Fibroblast of mammary gland (primary cell): Measurements from ENCODE around the gene TMEM86B.

Experiments used
- DNase-seq: peaks from one replicate; pipeline ENCODE4 v3.0.0-alpha.2; 2010; ENCODE audit warnings: low read depth
- H3K4me3 ChIP-seq: 2 replicates; pipeline ENCODE4 v1.5.1; 2011; ENCODE audit warnings: low read depth, mild to moderate bottlenecking, low read length, moderate library complexity; ENCODE audit not compliant: control insufficient read depth
- TF ChIP-seq, protein P1 (sequence below): conservative IDR thresholded peaks from 2 replicates; pipeline ENCODE4 v1.5.1; 2011; ENCODE audit warnings: low read depth, low read length, inconsistent platforms; ENCODE audit not compliant: control insufficient read depth, insufficient read depth

Gene TMEM86B

DNA sequence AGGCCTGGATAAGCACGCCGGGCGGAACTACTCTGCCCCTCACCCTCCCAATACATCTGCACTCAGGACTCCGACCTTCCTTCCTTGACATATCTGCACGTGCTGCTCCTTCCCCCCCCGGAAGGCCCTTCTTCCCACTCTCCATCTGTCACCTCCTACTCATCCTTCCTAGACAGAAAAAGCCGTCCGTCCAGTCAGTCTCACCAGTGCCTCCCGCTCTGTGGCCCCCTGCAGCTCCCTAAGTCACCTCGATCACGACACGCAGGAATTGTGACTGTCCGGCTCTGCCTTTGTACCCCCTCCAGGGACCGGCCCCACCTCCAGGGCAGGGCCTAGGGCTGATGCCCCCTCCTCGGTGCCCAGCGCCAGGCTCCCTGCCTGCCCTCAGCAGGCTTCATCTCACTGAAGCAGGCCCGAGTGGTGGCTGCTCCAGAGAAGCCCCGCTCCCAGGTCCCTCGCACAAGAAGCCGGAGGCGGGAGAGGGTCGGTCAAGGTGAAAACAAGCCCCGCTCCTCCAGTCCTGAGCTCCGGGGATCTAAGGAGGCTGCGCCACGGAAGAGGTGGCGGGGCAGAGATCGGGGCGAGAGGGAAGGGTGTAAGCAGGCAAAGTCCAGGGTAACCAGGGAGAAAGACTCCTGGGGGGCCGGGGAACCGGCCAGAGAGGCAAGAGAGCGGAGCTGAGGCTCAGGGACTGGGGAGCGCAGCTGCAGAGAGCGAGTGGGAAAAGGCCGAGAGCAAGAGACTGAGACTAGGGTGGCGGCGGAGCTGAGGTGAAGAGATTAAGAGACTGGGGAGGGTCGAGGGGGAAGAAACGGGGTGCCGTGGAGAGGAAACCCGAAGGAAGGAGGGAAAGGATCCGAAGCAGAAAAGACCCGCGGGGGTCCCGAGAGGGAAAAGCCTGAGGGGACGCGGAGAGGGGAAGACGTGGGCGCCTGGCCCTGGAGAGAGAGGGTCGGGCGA is 29.2 kb upstream of the TMEM86B start:
- TF ChIP-seq, protein P1, sequence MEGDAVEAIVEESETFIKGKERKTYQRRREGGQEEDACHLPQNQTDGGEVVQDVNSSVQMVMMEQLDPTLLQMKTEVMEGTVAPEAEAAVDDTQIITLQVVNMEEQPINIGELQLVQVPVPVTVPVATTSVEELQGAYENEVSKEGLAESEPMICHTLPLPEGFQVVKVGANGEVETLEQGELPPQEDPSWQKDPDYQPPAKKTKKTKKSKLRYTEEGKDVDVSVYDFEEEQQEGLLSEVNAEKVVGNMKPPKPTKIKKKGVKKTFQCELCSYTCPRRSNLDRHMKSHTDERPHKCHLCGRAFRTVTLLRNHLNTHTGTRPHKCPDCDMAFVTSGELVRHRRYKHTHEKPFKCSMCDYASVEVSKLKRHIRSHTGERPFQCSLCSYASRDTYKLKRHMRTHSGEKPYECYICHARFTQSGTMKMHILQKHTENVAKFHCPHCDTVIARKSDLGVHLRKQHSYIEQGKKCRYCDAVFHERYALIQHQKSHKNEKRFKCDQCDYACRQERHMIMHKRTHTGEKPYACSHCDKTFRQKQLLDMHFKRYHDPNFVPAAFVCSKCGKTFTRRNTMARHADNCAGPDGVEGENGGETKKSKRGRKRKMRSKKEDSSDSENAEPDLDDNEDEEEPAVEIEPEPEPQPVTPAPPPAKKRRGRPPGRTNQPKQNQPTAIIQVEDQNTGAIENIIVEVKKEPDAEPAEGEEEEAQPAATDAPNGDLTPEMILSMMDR = no peak
- peak; percentile 43 for DNase-seq
- peak overlapping the region; percentile 77 for H3K4me3 ChIP-seq

DNA sequence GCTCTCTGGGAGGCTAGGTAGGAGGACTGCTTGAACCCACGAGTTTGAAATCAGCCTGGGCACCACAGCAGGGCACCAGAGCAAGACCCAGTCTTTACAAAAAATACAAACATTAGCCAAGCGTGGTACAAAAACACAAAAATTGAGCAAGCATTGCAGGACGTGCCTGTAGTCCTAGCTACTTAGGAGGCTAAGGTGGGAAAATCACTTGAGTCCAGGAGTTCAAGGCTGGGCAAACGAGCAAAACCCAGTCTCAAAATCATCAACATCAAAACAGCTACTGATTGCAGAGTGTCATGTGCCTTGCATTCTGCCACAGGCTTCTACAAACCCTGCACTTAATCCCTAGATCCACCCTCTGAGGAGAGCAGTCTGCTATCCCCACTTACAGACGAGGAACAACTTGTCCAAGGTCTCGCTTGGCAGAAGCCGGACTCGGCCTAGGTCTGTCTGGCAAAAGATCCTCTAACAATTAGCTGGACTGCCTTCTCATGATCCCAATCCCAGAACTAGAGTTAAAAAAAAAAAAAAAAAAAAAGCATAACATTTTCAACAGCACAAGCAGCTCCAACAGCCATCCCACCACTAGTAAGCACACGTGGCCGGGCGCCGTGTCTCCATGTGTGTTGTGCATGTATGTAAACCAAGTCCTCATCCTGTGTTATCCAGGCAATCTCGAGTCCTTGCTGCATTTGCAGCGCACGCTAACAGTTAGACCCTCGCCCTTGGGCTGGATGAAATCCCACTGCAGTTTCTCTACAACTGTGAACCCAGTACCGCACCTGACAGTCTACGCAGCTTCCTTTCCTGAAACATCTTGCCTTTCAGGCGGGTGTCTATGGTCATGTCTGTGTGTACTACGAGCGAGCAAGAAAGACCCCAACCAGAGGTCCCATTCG is 28.2 kb upstream of the TMEM86B start:
- H3K4me3 ChIP-seq = peak overlapping the region; percentile 77
- DNase-seq = peak; percentile 36
- TF ChIP-seq, protein P1 = no peak

DNA sequence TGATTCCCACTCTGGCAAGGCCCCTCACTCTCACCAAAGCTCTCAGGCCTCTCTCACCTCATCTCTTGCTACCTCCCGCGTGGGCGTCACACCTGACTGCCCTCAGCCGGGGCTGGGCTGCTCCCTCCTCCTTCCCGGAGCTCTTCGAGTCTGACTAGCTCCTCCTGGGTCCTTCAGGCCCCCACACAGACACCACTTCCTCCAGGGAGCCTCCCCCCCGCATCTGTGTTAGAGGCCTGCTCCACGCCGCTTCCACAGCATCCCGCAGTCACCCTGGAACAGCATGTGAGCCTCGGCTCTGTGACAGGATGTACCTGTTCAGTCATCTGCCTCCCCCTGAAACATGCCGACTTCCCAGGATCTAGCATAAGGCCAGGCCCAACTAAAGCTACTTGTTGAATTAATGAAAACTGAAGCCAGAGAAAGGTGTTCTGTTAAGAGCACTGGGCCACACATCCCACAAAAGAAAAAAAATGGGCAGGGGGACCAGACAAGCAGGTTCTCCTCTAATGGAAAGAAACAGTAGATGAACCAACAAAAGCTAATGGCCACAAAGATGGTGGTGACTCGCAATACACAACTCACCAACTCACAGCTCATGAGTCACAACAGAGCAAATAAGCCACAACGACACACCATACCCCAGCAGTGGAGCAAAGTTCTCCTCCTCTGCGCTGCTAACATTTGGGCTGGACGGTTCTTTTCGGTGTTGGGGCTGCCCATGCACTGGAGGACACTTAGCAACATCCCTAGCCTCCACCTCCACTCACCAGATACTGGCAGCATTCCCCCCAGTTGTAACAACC is 27.3 kb upstream of the TMEM86B start:
- TF ChIP-seq, protein P1 = no peak
- peak; percentile 81 for DNase-seq
- H3K4me3 ChIP-seq = no peak overlapping the region

DNA sequence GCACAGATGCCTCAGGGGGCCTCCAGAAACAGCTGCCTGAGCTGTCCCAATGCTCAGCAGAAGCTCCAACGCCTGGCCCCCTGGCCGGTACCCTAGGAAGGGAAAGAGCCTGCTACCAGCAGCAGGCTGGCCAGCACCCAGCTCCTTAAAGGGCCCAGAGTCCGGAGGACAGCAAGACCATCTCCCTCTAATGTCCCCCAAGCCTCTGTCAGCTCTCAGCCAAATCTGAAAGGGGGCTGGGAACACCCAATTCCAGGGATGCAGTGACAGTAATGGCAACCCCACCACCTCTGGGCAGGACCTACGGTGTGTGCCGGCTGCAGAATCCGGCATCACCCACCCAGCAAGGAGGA is 26.0 kb upstream of the TMEM86B start:
- no peak for DNase-seq
- H3K4me3 ChIP-seq = no peak overlapping the region
- TF ChIP-seq, protein P1 = no peak

DNA sequence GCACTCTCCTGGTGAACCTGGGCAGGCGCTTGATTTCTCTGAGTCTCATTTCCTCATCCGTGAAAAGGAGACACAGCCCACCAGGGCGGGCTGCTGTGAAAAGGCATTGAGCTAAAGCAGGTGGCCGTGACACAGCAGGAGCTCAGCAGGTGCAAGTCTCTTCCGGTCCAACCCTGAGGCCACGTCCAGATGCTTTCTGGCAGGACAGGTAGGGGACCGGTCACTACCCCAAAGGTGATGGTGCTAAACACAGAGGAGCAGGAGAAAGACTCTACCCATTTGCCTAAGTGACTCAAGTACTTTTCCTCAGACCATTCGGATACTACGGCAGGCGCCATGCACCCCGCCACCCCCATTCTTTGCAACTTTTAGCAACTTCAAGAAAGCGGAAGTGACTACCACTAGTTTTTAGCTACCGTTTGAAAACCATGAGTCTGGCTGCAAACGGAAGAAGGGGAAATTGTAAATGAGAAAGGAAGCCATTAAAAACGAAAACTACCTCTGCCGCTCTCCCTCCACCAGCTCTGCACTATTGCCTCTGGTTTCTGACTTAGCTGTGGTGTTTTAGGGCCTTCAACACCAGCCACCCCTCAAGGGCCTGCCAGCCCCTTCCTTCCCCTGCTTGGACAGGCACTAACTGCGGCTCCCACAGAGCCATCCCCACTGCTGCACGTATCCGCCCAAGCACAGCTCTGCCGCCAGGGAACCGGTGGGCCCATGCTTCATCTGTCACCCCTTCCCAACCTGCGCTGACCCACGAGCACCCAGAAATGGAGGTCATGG is 25.5 kb upstream of the TMEM86B start:
- DNase-seq = no peak
- TF ChIP-seq, protein P1 = no peak
- no peak overlapping the region for H3K4me3 ChIP-seq
